Measurements from ENCODE around the gene PRRC2B.
"Not testable (repeated sequence)": the region's sequence is repeated elsewhere in the genome, so short reads cannot be mapped to it uniquely, and the experiment has no call there.

Gene PRRC2B

DNA sequence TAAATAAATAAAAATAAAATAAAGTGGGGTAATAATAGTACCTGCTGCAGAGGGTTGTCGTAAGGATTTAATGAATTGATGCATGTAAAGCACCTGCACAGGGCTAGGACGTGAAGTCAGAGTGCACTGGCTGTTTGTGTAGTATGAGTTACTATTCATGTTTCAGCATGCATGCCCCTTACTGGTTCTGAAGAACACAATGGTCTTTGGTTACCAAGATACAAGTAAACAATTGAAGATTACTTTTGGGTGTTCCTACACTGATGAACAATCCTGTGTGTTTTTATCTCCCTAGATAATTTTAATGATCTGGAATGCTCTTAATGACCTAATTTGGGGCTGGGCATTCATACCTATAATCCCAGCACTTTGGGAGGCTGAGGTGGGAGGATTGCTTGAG, 23.2 kb upstream of the PRRC2B start:
- no peak overlapping the region for H3K4me3 ChIP-seq (ENCODE audit: control insufficient read depth, low read depth, low read length)
- no peak for TF ChIP-seq CTCF (conservative IDR thresholded peaks at IDR 0.05; ENCODE audit: control insufficient read depth, insufficient read depth, low read depth, low read length)
- DNase-seq (ENCODE audit: low read depth): no peak

GRCh38 chr9:131372599-131372973, 21.3 kb upstream of the PRRC2B start:
- H3K4me3 ChIP-seq (ENCODE audit: control insufficient read depth, low read depth, low read length): peak overlapping the region; percentile 74
- not testable (repeated sequence) for DNase-seq (ENCODE audit: low read depth)

DNA sequence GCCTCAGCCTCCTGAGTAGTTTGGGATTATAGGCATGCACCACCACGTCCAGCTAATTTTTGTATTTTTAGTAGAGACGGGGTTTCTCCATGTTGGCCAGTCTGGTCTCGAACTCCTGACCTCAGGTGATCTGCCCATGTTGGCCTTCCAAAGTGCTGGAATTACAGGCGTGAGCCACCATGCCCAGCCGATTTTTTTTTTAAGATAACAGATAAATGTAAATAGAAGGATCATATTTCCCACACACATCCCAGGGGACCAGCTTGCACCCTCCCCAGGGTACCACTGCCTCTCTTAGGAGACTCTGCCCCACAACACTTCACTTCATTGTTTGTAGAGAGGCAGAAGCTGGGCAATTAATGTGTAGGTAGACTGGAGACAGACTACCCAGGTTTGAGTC, 19.2 kb upstream of the PRRC2B start:
- H3K4me3 ChIP-seq (ENCODE audit: control insufficient read depth, low read depth, low read length); DNase-seq (ENCODE audit: low read depth): not testable (repeated sequence)

- peak; percentile 7 for DNase-seq (ENCODE audit: low read depth)
- H3K4me3 ChIP-seq (ENCODE audit: control insufficient read depth, low read depth, low read length): no peak overlapping the region
- no peak for TF ChIP-seq CTCF (conservative IDR thresholded peaks at IDR 0.05; ENCODE audit: control insufficient read depth, insufficient read depth, low read depth, low read length)
These were observed 14.8 kb upstream of the PRRC2B start for GRCh38 chr9:131379056-131379455.

GRCh38 chr9:131382850-131383729, 10.8 kb upstream of the PRRC2B start:
- peak; percentile 73 for DNase-seq (ENCODE audit: low read depth)
- H3K4me3 ChIP-seq (ENCODE audit: control insufficient read depth, low read depth, low read length): no peak overlapping the region
- TF ChIP-seq CTCF (conservative IDR thresholded peaks at IDR 0.05; ENCODE audit: control insufficient read depth, insufficient read depth, low read depth, low read length): no peak

GRCh38 chr9:131385296-131385695, 8.6 kb upstream of the PRRC2B start:
- no peak for DNase-seq (ENCODE audit: low read depth)
- no peak overlapping the region for H3K4me3 ChIP-seq (ENCODE audit: control insufficient read depth, low read depth, low read length)
- no peak for TF ChIP-seq CTCF (conservative IDR thresholded peaks at IDR 0.05; ENCODE audit: control insufficient read depth, insufficient read depth, low read depth, low read length)

- DNase-seq (ENCODE audit: low read depth): no peak
- TF ChIP-seq CTCF (conservative IDR thresholded peaks at IDR 0.05; ENCODE audit: control insufficient read depth, insufficient read depth, low read depth, low read length): no peak
- H3K4me3 ChIP-seq (ENCODE audit: control insufficient read depth, low read depth, low read length): no peak overlapping the region
These were observed 7.6 kb upstream of the PRRC2B start for GRCh38 chr9:131386281-131386680.

GRCh38 chr9:131387394-131387793, 6.5 kb upstream of the PRRC2B start:
- TF ChIP-seq CTCF (conservative IDR thresholded peaks at IDR 0.05; ENCODE audit: control insufficient read depth, insufficient read depth, low read depth, low read length): no peak
- H3K4me3 ChIP-seq (ENCODE audit: control insufficient read depth, low read depth, low read length): no peak overlapping the region
- DNase-seq (ENCODE audit: low read depth): no peak
